ENCODE measurements around the gene POLR1D.
"Not testable (repeated sequence)": the region's sequence is repeated elsewhere in the genome, so short reads cannot be mapped to it uniquely, and the experiment has no call there.

POLR1D gene

DNA sequence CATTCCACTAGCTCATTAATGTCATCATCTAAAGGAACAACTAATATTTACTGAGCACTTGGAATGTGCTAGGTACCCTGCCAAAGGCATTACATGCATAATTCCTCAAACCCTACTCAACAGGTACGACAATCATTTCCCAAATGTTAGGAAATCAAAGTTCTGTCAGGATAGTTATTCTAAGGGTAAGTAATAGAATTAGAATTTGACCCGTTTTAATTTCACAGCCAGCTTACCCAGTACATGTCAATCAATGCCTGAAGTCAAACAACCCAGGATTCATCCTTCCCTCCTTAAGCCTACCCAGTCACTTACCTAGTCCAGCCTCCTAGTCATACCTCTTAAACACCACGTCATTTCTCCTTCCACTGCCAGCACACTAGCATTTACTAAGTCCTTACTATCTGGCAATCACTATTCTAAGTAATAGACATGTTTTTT, 3.8 kb upstream of the POLR1D start:
- DNase-seq (ENCODE audit: low spot score) = no peak

DNA sequence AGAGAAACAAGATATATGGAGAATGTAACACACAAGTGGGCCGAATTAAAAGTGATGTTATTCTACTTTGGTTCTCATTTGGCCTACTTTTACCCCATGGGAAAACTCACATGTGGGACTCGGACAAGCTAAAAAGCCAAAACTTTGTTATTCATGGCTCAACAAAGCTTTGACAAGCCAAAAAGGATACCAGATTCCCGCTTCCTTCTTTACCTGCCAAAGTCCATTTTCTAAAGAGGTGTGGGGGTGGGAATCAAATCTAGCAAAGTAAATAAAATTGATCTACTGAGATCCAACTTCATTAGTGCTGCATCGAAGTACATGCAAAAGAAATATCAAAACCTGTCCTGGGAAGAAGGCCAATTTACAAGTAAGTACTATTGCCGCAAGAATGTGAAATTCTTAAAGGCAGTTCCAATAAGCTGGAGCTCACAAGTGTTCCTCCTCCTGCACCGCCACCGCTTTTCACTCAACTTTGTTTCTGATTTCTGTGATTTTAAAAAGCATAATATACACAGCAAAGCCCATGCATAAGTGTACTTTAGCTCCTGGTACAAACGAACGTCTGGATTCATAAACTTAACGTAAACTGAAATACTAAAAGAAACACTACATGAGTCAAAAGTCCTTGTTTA, 2.5 kb upstream of the POLR1D start:
- no peak for DNase-seq (ENCODE audit: low spot score)

DNA sequence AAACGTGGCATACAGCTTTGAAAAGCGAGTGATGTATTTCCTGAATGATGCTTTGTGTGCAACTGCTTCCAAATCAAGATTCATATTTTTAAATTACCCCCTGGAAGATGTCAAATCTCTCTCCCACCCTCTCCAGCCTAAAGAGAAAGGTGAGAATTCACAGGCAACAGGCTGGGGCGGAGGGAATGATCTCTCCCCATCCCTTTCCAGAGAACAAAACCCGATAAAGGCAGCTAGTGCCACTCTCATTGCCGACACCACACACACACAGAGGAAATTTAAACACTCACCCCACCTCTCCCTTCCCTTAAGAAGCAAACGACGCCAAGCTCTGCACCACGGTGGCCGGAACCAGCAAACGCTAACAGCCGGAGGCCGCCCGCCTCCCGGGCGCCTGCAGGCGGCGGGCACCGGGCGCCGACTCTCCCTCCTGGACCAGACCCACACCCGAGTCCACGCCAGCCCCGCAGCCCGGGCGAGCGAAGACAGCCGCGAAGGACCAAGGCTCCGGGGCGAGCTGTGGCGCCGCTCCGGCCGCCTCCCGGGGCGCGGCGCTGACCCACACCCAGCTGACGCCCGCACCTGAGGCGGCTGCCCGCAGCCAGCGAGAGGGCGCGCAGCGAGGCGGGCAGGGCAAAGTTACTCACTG, 1.8 kb upstream of the POLR1D start:
- DNase-seq (ENCODE audit: low spot score) = peak; percentile 57

DNA sequence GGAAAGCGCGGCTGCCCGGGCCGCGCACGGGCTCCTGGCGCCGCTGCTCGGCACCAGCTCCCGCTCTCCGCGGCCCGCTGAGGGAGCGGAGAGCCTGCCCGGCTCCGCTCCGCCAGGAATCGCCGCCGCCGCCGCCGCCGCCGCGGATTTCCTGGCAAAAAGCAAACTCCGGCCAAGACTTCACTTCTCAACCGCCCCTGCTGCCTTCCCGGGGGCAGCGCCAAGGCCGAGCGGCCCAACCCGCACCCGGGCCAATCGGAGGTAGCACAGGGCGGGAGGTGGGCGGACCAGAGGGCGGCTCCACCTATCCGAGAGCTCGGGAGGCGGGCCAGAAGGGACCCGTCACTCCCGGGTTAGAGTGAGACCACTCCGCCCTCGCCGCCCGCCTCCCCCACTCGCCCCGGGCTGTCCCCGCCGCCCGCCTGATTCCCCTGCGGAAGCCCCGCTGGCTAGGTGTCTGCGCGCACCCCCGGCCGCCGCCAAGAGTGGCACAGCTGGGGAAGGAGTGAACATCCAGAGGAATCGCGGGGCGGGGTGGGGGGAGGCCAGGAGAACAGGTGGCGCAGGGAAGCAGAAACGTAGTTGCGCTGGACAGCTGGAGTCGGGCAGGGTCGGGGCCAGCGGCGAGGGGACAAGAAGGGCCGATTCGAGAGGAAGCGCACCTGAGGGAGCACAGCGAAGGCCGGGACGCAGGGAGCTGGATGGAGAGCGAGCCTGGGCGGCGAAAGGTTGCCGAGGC, 1.1 kb upstream of the POLR1D start, which contains the start of gene LNX2:
Gene LNX2, minus strand, starts transcription at position 153 of the 739 bp plus-strand sequence. CDS start 38,826 bp downstream, outside the sequence.
- DNase-seq (ENCODE audit: low spot score) = peak; percentile 97

DNA sequence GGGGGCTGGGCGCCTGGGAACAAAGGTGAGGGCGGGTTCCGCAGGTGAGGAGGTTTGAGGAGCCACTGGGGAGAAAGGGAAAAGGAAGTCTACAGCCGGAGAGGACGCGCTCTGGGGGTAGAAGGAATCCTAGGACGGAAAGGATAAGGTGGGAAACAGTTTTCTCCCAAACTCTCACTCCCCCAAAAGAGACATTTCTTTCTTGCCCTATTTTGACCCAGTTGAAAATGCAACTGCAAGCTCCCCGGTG, 651 bp upstream of the POLR1D start:
- DNase-seq (ENCODE audit: low spot score) = no peak

DNA sequence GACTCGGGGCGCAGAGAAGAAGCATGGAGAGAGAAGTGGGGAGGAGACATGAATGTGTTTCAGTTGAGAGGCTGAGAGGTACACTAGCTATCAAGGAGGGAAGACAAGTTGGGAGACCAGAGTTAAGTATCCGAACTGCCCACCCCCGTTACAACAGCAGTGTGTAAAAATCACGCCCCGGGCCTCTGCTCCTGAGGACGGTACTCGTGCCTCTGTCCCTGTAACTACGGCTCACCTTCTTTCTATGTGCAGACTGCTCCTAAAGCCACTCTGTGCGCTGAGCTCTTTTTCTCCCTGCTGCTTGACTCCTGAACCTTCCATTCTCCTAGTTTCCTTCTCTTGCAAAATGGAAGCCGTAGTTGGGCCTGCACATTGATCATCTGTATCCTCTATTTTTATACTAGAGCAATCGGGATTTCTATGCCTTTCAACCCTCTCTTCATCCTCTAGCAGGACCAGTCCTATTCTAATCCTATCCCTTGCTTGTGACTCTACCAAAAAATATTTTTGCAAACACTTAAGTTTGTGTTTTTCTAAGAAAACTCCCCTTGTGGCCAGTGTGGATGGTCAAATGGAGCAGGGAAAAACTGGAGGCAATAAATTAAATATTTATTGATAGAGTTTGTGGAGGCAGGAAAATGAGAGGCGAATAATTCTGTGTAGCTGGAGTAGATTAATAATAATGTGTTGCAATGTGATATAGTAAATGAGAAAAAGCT, 569 bp downstream of the POLR1D start:
- no peak for DNase-seq (ENCODE audit: low spot score)

DNA sequence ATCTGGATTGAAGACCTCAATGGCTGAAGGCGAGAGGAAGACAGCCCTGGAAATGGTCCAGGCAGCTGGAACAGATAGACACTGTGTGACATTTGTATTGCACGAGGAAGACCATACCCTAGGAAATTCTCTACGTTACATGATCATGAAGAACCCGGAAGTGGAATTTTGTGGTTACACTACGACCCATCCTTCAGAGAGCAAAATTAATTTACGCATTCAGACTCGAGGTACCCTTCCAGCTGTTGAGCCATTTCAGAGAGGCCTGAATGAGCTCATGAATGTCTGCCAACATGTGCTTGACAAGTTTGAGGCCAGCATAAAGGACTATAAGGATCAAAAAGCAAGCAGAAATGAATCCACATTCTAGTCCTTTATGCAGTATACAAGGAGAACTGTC, 1.2 kb downstream of the POLR1D start:
- no peak for DNase-seq (ENCODE audit: low spot score)

DNA sequence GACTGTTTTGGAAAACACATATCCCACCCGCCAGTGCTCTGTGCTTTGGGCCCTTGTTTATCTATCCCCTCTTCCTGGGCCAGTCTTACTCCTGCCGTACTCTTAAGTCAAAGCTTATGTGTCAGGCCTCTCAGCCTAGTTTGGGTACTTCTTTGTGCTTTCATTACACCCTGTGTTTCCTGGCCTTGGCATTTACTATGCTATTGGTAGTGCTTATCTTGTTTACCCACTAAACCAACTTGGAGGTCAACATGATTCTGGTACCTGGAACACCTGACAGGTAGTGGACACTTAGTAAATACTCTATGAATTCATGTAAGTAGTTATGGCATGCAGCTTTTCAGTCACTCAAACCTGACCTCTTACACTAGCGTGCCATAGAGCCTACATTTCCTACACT, 2.4 kb downstream of the POLR1D start:
- DNase-seq (ENCODE audit: low spot score) = no peak

DNA sequence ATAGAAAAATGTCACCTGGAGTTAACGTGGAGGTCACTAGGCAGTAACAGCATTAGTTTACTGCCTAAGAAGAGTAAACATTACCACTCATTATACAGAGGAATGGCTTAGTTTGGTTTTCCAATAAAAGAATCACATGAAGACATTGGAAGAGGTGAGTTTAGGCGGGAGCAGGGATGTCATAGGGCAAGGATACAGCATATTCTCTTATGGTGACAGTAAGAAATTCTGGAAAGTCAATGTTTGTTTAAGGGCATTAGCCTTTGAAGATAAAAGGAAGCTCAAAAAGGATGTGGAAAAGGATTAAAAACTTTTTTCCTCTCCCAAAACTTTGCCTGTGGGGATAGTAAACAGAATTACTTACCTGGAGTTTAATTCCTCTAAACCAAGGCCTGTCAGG, 4.1 kb downstream of the POLR1D start:
- no peak for DNase-seq (ENCODE audit: low spot score)

DNA sequence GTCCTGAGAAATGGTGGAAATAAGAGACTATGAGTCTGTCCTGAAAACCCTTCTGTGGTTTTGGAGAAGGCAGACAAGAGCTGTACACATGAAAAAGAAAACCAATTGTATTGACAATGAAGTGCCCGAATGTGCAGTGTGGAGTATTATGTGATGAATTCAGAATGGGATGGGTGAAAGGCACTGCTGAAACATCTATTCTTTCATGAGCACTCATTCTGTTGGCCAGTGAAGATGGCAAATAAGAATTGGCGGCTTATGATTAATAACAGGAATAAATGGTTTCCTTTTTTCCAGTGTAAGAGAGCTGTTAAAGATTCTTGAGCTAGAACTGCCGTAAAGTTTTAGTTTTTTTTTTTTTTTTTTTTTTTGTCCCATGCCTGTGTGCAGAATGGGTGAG, 5.7 kb downstream of the POLR1D start:
- DNase-seq (ENCODE audit: low spot score) = no peak

DNA sequence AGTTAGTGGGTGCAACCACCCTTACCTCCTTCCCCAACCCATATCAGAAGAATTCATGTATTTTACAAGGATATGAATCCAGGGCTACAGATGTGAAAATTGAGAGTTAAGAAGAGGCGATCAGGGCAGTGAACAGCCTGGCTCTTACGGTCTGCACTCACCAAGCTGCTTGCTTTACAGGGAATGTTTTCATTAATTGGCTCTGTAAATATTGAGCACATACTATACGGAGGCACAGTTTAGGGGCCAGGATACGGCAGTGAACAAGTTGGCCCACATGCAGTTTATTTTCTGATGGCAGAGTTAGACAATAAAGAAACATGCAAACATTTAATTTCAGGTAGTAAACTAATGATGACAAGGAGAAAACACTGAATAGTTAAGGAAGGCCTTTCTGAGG, 6.4 kb downstream of the POLR1D start:
- DNase-seq (ENCODE audit: low spot score) = no peak

DNA sequence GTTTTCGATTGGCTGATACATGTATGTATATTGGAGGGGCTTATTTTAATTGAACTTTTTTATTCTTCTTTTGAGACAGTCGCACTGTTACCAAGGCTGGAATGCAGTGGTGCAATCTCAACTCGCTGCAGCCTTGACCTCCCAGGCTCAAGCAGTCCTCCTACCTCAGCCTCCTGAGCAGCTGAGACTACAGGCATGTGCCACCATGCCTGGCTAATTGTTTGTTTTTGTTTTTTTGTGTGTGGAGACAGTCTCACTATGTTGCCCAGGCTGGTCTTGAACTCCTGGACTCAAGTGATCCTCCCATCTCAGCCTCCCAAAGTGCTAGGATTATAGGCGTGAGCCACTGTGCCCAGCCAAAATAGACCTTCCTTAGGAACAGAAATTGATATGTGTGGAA, 7.1 kb downstream of the POLR1D start:
- not testable (repeated sequence) for DNase-seq (ENCODE audit: low spot score)

DNA sequence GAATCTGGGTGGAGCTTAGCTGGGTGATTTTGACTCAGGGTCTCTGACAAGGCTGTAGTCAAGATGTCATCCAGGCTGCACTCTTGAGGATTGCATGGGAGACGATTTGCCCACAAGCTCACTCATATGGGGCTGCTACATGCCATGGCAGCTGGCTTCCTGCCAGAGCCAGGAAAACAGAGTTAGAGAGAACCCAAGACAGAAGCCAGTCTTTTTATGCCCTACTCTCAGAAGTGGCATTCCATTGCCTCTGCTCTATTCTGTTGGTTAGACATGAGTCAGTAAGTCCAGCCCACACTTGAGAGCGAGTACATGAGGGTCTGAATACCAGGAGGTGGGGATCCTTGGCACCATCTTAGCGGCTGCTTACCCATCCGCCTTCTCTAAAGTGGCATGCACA, 9.5 kb downstream of the POLR1D start:
- DNase-seq (ENCODE audit: low spot score) = no peak

DNA sequence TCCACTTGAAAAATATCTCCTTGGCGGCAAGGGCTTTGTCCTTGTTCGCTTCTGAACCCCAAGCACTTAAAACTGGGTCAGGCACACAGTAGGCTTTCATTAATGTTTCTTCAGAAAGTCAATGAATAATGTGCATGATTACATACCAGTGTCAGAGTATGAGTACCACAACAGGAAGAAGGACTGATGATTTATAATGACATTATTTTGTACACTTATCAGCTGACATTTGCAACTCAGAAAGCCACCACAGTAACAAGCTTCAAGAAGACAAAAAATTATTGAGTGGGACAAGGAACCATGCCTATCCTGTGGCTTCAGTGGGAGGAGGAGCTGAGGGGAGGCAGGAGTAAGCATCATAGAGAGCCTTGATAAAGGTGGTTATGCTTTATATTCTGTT, 10.0 kb downstream of the POLR1D start:
- DNase-seq (ENCODE audit: low spot score) = no peak

DNA sequence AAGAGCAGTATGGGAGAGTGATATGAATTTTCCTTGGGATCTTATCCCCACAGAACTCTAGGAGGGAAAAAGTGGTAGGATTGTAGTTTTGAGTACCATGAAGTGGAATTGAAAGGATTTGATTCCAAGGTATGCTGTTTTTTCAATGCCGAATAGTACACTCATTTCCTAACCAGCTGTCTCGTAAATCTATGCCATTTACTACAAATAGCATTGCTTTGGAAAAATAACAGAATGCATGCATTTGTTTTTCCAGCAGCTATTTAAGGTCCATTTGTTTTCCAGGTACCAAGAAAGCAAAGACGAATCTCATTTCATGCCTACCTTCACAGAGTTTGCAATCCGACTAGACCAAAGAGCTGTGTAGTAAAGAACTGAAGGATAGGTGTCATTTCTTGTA, 10.5 kb downstream of the POLR1D start:
- DNase-seq (ENCODE audit: low spot score) = no peak

DNA sequence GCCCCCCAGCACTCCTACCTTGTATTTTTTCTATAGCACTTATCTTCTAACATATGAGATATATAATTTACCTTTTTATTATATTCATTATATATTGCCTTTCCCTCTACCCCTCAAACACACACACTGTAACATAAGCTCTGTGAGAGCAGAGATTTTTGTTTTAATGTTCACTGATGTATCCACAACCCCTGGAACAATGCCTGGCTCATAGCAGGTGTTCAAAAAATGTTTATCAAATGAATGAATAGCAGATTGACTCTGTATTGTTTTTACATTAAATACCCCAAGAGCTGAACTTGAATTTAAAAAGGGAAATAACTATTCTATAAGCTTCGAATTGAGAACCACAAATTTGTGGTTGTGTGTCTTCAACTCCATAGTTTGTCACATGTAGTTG, 11.0 kb downstream of the POLR1D start:
- no peak for DNase-seq (ENCODE audit: low spot score)

DNA sequence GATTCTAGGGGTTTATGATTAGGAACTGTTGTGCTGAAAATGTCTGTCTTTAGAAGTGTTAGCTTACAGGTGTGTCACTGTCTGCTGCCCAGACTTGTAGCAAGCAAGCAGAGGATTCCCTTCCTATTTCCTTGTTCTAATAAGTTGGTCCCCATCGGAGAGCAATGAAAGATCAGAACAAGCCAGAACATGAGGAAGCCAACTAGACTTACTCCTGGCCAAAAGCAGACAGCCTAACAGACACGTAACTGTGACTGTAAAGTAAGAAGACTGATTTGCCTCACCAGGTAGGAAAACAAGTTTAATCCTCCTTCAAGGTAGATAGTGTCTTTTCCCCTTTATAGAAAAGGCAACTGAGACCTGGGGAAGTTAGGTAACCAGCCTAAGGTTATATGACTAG, 12.5 kb downstream of the POLR1D start:
- no peak for DNase-seq (ENCODE audit: low spot score)

DNA sequence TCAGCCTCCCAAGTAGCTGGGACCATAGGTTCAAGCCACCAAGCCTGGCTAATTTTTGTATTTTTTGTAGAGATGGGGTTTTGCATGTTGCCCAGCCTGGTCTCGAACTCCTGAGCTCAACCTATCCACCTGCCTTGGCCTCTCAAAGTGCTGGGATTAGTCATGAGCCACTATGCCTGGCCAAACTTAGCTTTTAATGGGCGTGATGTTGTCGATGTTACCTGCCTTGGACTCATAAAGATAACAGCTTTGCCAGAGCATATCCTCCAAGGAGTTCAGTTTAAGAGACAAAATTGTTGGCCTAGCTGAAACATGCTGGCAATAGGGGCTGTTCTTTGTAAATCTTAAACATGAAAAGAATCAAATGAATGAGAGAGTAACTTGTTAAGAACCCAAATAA, 13.1 kb downstream of the POLR1D start:
- no peak for DNase-seq (ENCODE audit: low spot score)

DNA sequence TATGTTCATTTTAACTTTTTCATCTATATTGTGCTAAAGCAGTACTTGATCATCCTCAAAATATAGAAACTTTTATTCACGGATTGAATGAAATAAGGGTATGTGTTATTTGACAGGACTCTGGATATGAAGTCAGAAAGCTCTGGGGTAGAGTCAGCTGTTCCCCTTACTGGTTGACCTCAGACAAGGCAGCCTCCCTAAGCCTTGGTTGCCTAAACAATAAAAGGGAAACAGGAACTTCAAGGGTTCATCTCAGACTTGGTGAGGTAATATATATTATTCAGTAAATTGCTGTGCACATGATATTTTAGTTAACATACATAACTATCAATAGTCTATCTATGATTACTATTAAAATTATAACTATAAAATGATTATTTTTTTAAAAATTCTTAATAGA, 13.6 kb downstream of the POLR1D start:
- no peak for DNase-seq (ENCODE audit: low spot score)

DNA sequence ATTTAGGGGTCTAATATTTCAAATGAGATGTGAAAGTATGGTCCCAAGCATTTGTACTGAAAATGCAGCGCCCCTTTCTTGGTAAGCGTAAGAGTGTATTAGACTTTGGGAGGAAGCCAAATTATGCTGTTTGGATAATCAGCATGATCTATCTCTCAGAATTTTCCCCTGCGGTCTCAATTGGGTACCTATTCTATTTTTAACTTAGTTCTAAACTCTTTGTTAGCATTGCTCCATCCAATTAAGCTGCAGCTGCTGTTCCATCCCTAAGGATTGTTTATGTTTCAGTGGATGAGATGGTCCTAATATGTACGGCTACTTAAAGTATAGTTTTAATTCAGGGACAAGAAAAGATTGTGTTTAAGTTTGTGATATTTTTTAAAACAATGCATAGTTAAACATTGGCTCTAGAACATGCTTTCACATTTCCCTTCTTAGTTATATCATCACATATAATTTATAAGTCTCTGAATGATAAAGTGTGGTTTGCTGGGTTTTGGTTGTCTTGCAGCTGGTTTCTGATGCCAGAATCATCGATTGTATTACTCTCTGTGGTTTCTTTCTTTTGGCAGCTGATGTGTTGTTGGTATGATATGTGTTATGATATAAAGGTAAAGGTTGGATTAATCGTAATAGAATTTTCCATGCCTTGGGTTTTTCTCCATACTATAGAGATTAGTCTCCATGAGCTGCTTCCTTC, 15.0 kb downstream of the POLR1D start:
- DNase-seq (ENCODE audit: low spot score) = no peak

DNA sequence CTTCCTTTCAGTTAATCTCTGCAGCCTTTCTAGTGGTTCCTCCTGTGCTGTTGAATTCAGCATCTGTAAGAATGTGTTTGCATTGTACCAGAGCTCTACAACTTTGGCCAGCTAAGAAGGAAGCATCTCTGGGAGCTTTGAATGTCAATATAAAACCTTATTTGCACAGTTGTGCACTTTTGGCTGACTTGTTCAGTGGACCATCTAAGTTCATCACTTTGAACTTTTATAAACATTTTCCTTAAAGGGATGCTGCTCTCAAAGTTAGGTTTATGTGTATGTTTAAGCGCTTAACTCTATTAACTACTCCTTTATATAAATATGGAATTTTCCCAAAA, 15.6 kb downstream of the POLR1D start:
- DNase-seq (ENCODE audit: low spot score) = no peak

DNA sequence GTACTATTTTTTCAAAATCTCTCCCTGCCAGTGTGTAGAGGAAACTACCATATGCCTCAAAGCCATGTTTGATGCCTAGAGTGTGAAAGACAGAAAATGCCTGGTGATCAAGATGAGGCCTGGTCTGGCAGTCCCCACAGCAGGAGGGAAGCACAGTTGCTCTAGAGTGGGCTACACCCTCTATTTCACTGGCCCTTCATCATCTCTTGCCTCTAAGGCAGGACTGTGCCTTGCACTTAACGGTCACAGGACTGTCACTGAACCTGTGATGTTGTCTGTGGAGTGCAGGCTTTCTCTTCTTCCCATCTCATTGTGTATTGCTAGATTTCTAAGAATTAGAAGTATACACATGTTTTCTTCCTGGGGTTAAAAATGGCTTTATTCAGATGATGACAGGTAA, 16.3 kb downstream of the POLR1D start:
- no peak for DNase-seq (ENCODE audit: low spot score)

DNA sequence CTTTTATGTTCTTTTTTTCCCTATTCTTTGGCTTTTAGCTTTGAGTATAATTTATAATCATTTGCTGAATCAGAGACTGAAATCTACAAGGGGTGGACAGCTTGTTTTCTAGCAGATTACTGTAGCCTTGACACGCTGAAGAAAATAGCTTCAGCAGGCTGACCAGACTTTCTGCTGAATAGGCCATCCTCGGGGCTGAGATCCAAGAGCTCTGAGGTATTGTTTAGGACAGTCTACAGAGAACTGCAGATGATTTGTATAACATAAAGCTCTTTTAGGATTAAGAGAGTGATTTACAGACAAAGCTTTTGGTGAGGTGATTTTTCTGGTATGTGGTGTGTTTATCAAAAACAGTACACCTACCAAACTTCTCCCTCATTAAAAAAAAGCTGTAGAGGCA, 16.8 kb downstream of the POLR1D start:
- no peak for DNase-seq (ENCODE audit: low spot score)
